A549 treated with ZK216348 at 1 μM for 4 hours (cell line): ENCODE results near the gene NEK6. TPM values are rescaled to one million over a fixed set of nuclear protein-coding genes. Genes with fewer than 3 reads are reported as not detected.

Source experiments
- total RNA-seq: library from RNA; stranded (reverse); fragments of 200-300 nt; extraction: Qiagen RNA extraction; gene quantifications from 5 replicates; pipeline ENCODE4 v1.2.3, GENCODE V29; 2022; ENCODE audit warnings: low read depth

Gene NEK6
- total RNA-seq = 50.0 to 82.5 TPM (median 70.1 TPM) in 5 replicates

DNA sequence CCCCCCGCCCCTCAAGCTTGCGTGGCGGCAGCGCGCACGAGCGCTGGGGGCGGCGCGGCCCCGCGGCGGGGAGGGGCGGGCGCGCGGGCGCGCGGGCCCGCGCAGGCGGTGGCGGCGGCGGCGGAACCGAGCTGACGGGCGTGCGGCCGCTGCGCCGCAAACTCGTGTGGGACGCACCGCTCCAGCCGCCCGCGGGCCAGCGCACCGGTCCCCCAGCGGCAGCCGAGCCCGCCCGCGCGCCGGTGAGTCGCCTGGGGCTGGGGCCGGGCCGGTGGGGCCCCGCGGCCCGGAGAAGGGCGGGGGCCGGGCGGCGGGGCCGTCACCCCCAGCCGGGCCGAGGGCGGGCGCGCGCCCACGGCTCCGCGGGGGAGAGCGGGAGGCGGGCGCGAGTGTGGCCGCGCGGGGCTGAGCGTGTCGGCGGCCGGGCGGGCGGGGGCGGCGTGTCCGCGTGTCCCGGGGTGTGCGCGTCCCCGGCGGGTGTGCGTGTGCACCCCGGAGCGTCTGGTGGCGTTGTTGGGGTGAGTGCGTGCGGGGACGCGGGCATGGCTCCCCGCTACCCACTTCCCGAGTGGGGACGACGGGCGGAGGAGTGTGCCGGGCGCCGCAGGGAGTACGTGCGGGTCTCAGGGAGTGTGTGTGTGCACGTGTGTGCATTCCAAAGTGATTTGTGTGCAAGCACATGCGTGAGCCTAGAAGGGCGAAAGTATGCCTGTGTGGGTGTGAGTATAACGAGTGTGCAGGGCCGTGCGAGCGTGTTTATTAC lies at the start of gene NEK6:
TSS of gene NEK6 (plus strand) at position 106 of the 763 bp plus-strand sequence. CDS start 44,016 bp downstream, outside the sequence.

Other genes with a start within 250 kb of the NEK6 start
- 2.9 to 5.0 TPM (median 4.5 TPM) in 5 replicates for gene LHX2, start 246.2 kb upstream of the NEK6 start, total RNA-seq
- gene PSMB7, start 157.5 kb downstream of the NEK6 start, total RNA-seq = 291 to 385 TPM (median 323 TPM) in 5 replicates
- gene ADGRD2, start 192.5 kb downstream of the NEK6 start, total RNA-seq = not detected in 5 replicates
- gene NR5A1, start 249.4 kb downstream of the NEK6 start, total RNA-seq = 0.09 TPM in 1 of 5 replicates, not detected in the others